ENCODE results near the gene CHD6. TPM values are rescaled to one million over a fixed set of nuclear protein-coding genes. Genes with fewer than 3 reads are reported as not detected.
A peak's percentile ranks its signal among the peaks of the same experiment; 100 is the strongest.

Gene CHD6
- total and polyA plus RNA-seq, 7 donors, result 2.4 to 40.2 (median 29.9) TPM

DNA sequence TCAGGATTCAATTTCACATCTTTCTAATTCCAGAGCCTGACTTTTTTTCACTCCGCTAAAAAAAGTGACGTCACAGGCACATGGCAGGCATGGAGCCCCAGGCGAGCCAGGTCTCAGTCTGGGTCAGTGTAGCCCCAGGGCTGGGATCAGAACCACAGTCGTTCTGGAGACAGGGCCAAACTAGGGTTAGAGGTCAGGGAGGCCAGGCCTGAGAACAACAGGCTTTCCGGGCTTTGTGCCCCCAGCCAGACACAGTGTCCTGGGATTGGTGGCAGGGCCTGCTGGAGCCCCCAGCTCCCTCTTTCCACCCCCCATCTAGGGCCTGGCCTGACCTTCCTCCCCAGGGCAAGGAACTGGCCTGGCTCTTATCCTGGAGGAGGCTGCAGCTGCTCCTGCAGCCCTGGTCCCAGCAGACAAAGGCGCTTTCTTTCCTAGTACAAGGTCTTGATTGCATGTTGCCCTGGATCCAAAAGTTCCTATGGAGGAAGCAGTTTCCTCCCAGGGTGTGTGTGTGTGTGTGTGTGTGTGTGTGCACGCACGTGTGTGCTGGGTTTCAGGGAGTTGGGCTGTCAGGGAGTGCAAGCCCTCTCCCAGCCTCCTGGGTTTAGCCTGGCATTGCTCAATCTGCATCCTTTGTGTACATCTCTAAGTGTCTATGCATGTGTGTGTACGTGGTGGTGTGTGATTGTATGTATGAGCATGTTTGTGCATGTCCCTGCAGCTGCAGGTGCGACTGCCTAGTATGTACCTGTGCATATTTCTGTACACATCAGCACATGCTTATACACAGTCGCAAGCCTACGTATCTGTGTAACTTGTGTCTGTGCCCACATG lies 225.1 kb downstream of the CHD6 start:
- H3K27ac ChIP-seq, result peak overlapping the region; percentile 31 to 66 (median 42)
- peak; percentile 88 for DNase-seq
- H3K4me3 ChIP-seq, result no peak overlapping the region
- no peaks in the 10 kb centered on the region for H3K36me3 ChIP-seq
- intact Hi-C loops (cut with DNase I), result no loop called here
- peaks cover 0 to 36% (median 11%) of the 10 kb centered on the region in 4 donors for H3K4me1 ChIP-seq
- peaks cover 0 to 4% (median 0%) of the 10 kb centered on the region in 3 donors for H3K27me3 ChIP-seq
- 67 to 78% methylated on average over 12 of the region's 12 CpGs for WGBS, 2 donors
- TF ChIP-seq CTCF (IDR thresholded peaks at IDR 0.05) (no peak), POLR2AphosphoS5 (IDR thresholded peaks at IDR 0.05) (peak in 3 of 4 donors; percentile 25 to 53 (median 31)), POLR2A (IDR thresholded peaks at IDR 0.05) (no peak), EP300 (IDR thresholded peaks at IDR 0.05) (no peak)
- no peaks in the 10 kb centered on the region for H3K9me3 ChIP-seq

DNA sequence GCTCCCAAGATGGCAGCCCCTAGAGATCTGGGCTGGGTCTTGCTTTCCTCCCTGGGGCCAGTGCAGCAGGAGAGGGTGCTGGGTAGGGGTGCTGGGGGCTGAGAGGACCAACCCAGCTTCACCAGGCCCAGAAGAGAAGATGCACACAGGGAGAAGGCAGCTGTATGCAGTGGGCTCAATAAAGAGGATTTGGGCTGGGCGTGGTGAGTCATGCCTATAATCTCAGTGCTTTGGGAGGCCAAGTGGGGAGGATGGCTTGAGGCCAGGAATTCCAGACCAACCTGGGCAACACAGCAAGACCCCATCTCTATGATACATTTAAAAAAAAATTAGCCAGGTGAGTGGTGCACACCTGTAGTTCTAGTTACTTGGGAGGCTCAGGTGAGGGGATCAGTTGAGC lies 225.9 kb downstream of the CHD6 start:
- peaks cover 0 to 4% (median 0%) of the 10 kb centered on the region in 3 donors for H3K27me3 ChIP-seq
- intact Hi-C loops (cut with DNase I), result no loop called here
- H3K27ac ChIP-seq, result peak overlapping the region; percentile 31 to 66 (median 42)
- TF ChIP-seq POLR2AphosphoS5 (IDR thresholded peaks at IDR 0.05) (no peak), POLR2A (IDR thresholded peaks at IDR 0.05) (no peak), EP300 (IDR thresholded peaks at IDR 0.05) (no peak), CTCF (IDR thresholded peaks at IDR 0.05) (no peak)
- no peaks in the 10 kb centered on the region for H3K9me3 ChIP-seq
- WGBS, 2 donors, result 90 to 92% methylated on average over 1 of the region's 1 CpG
- DNase-seq, result no peak
- H3K4me1 ChIP-seq, result peaks cover 0 to 39% (median 11%) of the 10 kb centered on the region in 4 donors
- no peaks in the 10 kb centered on the region for H3K36me3 ChIP-seq
- no peak overlapping the region for H3K4me3 ChIP-seq

DNA sequence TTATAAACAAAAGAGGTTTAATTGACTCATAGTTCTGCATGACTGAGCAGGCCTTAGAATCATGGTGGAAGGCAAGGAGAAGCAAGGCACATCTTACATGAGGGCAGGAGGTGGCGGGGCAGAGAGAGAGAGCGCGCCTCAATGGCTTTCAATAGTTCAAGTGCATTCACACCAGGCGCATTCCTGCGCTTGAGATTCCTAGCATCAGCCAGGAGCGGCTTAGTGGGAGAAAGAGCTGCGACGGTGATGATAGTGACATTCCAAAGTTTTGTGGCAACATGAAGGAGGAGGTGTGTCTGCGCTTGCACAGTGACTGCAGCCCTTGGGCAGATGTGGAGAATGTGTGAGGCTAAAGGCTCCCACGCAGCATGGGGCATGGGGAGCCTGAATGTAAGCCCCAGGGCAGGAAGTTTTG lies 226.6 kb downstream of the CHD6 start:
- Histone ChIP-seq H3K36me3 (no peaks in the 10 kb centered on the region), H3K27ac (peak overlapping the region in 2 of 4 donors; percentile 41 to 66), H3K4me3 (no peak overlapping the region), H3K9me3 (no peaks in the 10 kb centered on the region), H3K27me3 (peaks cover 0 to 4% (median 0%) of the 10 kb centered on the region in 3 donors), H3K4me1 (peaks cover 0 to 41% (median 11%) of the 10 kb centered on the region in 4 donors)
- intact Hi-C loops (cut with DNase I), result no loop called here
- DNase-seq, result no peak
- 96% methylated on average over 10 of the region's 10 CpGs for WGBS, 2 donors
- TF ChIP-seq POLR2AphosphoS5 (IDR thresholded peaks at IDR 0.05) (no peak), CTCF (IDR thresholded peaks at IDR 0.05) (no peak), EP300 (IDR thresholded peaks at IDR 0.05) (no peak)

GRCh38 chr20:41390889-41391288 lies 227.3 kb downstream of the CHD6 start:
- Histone ChIP-seq H3K36me3 (no peaks in the 10 kb centered on the region), H3K9me3 (no peaks in the 10 kb centered on the region), H3K4me1 (peaks cover 0 to 34% (median 11%) of the 10 kb centered on the region in 4 donors), H3K27me3 (peaks cover 0 to 4% (median 0%) of the 10 kb centered on the region in 3 donors), H3K4me3 (no peak overlapping the region), H3K27ac (no peak overlapping the region)
- TF ChIP-seq EP300 (IDR thresholded peaks at IDR 0.05), result no peak
- TF ChIP-seq CTCF (IDR thresholded peaks at IDR 0.05), result no peak
- no peak for TF ChIP-seq POLR2A (IDR thresholded peaks at IDR 0.05)
- no peak for TF ChIP-seq POLR2AphosphoS5 (IDR thresholded peaks at IDR 0.05)
- no peak for DNase-seq
- intact Hi-C loops (cut with DNase I), result no loop called here
- WGBS, 2 donors, result 98 to 99% methylated on average over 3 of the region's 3 CpGs

Data from sigmoid colon (tissue), 7 donors.